Left cardiac atrium (tissue), 4 donors: ENCODE data around the gene SMCO1. TPM values are rescaled to one million over a fixed set of nuclear protein-coding genes. Genes with fewer than 3 reads are reported as not detected.
"Not testable (repeated sequence)": the region's sequence is repeated elsewhere in the genome, so short reads cannot be mapped to it uniquely, and the experiment has no call there.

ENCODE experiments used
- ATAC-seq, 2 donors: fragments of 200-7000 bp; cut with Tn5 transposase; one replicate each; pipeline ENCODE4 v1.9.1; 2020; ENCODE audit warnings: mild to moderate bottlenecking in 2 of 2, moderate library complexity in 2 of 2
- DNase-seq: peaks from one replicate; pipeline ENCODE4 v3.0.0-alpha.2; 2020
- intact Hi-C, 2 donors: fragments of 100-400 bp; cut with DNase I; formaldehyde crosslinking; loops; one replicate each; pipeline versions ENCODE4 v1.14.1 to v1.15.1; 2022 to 2023
- long read RNA-seq: library from polyadenylated mRNA; unstranded; transcript quantifications from one replicate; pipeline ENCODE4 v2.0.0, GENCODE V29; 2021
- total RNA-seq, 2 donors: library from RNA; stranded (reverse); fragmentation: NEBNext Ultra II Directional; extraction: Animal tissue kit (Norgen Biotek cat#: 25700); gene quantifications; one replicate each; pipeline ENCODE4 v1.2.1, GENCODE V29; 2021
- donor health status: DM: no; HTN: yes; CAD: no.
- donor health status: DM: no; HTN: yes; CAD: no; lungs with severe emphysema.
- donor health status: DM: yes; HTN: yes; CAD: no.
- donor health status: Dilated cardiomyopathy.

SMCO1 gene, protein sequence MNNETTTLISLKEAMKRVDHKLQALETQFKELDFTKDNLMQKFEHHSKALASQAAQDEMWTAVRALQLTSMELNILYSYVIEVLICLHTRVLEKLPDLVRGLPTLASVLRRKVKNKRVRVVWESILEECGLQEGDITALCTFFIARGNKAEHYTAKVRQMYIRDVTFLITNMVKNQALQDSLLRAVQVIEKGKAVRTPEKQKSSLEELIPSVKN
- total RNA-seq: 10 to 100 TPM; 10.7 to 28.5 TPM
- long read RNA-seq, transcript SMCO1-201 (3 exons, 1,812 nt): major isoform, 48 of 52 reads
- long read RNA-seq, partial matches to known transcripts: 3 of 52 reads
- long read RNA-seq, other reads (novel, unspliced or antisense): 0 of 52 reads

DNA sequence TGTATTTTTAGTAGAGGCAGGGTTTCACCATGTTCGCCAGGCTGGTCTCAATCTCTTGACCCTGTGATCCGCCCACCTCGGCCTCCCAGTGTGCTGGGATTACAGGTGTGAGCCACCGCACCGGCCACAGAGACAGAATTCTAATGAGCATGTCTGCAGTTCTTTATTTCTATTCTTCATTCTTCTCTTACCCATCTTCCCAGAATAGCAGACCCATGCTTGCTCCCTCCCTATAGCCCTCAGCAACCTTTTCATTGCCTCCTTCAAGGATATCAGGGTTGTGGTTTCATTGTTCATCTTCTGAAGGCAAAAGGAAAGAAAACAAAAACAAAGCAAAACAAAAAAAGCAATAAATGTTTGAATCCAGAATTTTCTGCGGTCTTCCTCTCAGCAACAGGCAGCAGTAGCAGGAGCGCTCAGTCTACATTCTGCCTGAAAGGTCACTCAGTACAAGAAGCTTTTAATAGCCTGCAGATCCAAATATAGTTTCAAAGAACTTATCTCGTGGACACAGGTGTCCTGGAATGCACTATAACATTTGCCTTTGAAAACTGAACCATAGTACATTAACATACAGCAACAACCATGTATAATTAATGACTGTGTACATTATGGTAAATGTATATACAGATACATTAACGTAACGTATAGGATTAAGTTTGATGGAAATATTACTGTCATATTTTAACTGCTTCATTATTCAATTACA, at the start of gene SMCO1:
TSS of gene SMCO1 (minus strand) at position 434 of the 709 bp plus-strand sequence. CDS start at position 297, 137 bp downstream.
- DNase-seq (no peak), ATAC-seq (peak; percentile 64 to 72)
- intact Hi-C loops: loop anchor here in 1 of 2 donors (10.0 kb wide), 1 partner anchor 260 kb away; no protein-coding TSS in a partner anchor

DNA sequence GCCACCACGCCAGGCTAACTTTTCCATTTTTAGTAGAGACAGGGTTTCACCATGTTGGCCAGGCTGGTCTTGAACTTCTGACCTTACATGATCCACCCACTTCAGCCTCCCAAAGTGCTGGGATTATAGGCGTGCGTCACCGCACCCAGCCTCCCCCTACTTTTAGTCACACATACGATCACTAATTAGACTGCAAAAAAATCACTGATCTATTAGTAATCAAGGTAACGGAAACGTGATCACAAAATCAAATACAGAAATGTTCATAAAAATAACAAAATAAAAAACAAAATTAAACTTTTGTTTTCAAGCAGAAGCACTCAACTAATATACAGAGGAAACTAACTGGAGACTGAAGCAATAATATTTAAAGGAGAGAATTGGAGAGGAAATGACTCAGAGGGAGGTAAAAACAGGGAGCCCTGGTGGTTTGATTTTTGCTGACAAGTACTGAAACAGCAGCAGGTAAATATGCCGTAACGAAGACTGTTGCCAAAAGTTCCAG, 48.6 kb upstream of the SMCO1 start:
- DNase-seq (no peak), ATAC-seq (no peak)
- intact Hi-C loops: no loop called here

DNA sequence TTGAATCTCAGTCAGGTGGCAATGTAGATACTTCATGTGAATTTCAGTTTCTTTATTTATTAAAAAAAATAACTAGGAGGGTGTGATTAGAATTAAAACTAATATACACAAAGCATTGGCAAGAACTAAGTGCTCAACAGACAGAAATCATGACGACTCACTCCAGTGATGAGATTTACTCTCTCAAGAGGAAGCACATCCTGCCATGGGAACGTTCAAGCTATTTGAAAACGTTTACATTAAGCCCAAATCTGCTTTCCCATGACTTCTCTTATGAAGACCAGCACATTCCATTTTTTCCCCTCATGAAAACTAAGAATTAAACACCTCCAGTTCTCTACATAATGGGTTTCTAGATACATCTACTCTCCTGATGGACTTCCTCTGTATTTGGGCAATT, 44.7 kb upstream of the SMCO1 start:
- intact Hi-C loops: no loop called here
- ATAC-seq: no peak

DNA sequence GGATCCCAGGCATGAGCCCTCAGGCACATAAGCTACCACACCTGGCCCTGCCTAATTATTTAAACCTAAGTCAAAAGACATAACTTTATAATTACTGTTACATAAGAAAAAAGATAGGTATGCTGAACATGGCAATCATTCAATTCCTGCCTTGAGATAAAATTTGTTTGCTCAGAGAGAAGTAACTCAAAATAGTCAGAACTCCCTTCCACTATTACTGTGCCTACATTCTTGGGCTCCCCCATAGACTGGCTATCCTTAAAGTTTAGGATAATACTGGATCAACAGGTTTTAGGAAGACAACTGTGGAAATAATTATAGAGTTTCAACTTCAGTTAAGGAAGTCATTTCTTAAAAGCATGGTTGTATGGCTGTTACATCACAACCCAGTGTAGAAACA, 43.3 kb upstream of the SMCO1 start:
- DNase-seq (no peak), ATAC-seq (no peak)
- intact Hi-C loops: no loop called here

More for the DNA sequence above, 44.7 kb upstream of the SMCO1 start:
- no peak for DNase-seq

DNA sequence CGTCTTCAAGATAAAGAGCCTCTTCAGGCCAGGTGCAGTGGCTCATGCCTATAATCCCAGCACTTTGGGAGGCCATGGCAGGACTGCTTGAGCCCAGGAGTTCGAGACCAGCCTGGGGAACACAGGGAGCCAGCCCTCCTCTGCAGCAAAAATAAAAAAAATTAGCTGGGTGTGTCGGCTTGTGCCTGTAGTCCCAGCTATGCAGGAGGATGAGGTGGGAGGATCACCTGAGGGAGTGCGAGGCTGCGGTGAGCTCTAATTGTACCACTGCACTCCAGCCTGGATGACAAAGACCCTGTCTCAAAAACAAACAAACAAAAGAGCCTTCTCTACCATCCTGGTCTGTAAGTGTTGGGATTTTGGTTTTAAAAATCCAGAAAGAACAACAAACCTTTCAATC, 42.1 kb upstream of the SMCO1 start:
- no peak for ATAC-seq
- intact Hi-C loops: no loop called here
- no peak for DNase-seq

- no peak for ATAC-seq
Measured at GRCh38 chr3:196555295-196555694, 40.1 kb upstream of the SMCO1 start.

GRCh38 chr3:196554205-196554604, 39.1 kb upstream of the SMCO1 start:
- ATAC-seq (no peak), DNase-seq (no peak)
- intact Hi-C loops: no loop called here

More at GRCh38 chr3:196555295-196555694, 40.1 kb upstream of the SMCO1 start:
- intact Hi-C loops: no loop called here
- no peak for DNase-seq

DNA sequence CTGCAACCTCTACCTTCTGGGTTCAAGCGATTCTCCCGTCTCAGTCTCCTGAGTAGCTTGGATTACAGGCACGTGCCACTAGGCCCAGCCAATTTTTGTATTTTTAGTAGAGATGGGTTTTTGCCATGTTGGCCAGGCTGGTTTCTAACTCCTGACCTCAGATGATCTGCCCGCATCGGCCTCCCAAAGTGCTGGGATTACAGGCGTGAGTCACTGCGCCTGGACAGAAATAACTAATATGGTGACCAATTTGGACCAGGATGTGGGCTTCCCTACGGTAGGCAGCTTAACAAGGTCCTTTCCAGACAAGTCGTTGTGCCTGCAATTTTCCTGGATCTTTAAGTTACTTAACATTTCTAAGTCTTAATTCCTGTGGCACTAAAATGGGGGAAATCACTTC, 38.4 kb upstream of the SMCO1 start:
- no peak for DNase-seq
- no peak for ATAC-seq
- intact Hi-C loops: no loop called here

DNA sequence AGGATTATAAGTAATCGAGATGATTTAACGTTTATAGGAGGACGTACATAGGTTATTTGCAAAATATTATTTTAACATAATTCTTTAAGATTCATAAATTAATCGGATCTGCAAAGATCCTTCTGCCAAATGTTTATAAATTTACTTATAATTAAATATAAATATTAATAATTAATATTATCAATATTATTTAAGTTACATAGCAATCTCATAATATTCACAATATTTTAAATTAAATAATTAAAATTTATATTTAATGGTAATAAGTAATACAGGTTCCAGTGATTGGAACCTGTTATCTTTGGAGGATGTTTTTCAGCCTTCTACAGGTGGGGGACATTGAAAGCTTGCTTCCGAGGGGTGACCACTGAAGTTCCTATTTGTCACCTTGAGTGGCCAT, 37.1 kb upstream of the SMCO1 start:
- no peak for ATAC-seq
- intact Hi-C loops: no loop called here
- no peak for DNase-seq

DNA sequence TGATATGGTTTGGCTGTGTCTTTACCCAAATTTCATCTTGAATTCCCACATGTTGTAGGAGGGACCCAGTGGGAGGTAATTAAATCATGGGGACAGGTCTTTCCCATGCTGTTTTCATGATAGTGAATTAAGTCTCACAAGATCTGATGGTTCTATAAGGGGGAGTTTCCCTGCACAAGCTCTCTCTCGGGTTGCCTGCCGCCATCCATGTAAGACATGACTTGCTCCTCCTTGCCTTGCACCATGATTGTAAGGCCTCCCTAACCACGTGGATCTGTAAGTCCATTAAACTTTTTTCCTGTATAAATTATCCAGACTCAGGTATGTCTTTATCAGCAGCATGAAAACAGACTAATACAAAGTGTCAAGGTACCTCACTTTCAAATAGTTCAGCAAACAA, 35.0 kb upstream of the SMCO1 start:
- ATAC-seq, DNase-seq, intact Hi-C loops: not testable (repeated sequence)

- DNase-seq, ATAC-seq, intact Hi-C loops: not testable (repeated sequence)
Measured at GRCh38 chr3:196549312-196549711, 34.2 kb upstream of the SMCO1 start.

DNA sequence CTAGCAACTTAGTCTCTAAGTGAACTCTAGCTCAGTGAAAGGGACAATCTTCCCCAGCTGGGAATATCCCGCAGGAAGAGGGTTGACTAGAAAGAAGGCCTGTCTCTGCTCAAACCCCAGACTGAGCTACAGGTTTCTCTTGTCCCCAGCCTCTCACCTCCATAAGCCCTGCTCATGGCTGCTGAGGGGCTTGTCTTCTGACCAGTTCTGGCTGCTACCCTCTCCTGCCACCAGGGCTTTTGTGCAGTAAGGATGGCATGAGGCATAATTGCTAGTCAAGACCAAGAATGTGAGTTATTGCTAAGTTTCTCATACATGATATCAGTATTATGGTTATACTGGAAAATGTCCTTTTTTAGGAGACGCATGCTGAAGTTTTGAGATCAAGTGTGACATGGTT, 31.9 kb upstream of the SMCO1 start:
- ATAC-seq: no peak
- intact Hi-C loops: no loop called here
- DNase-seq: no peak

DNA sequence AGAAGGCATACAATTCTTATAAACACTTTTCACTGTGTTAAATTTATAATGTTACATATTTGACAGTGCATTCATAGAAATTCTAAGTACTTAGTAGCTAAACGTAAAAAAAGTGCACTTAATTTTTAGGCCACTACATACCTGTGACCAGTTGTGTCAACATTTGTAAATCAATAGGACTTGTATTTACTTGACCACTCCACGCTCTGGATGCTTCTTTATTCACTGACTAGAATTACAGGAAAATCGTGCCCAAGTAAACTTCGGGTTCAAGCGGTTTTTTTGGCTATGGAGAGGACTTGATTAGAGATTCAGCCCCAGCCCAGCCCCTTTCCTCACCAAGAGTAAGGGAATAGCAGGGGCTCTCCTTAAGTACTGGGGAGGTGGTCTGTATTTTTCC, 31.4 kb upstream of the SMCO1 start:
- intact Hi-C loops: no loop called here
- ATAC-seq: no peak

GRCh38 chr3:196544491-196544992, 29.4 kb upstream of the SMCO1 start:
- intact Hi-C loops: no loop called here
- DNase-seq: no peak
- ATAC-seq: no peak

More for the DNA sequence above, 31.4 kb upstream of the SMCO1 start:
- no peak for DNase-seq

DNA sequence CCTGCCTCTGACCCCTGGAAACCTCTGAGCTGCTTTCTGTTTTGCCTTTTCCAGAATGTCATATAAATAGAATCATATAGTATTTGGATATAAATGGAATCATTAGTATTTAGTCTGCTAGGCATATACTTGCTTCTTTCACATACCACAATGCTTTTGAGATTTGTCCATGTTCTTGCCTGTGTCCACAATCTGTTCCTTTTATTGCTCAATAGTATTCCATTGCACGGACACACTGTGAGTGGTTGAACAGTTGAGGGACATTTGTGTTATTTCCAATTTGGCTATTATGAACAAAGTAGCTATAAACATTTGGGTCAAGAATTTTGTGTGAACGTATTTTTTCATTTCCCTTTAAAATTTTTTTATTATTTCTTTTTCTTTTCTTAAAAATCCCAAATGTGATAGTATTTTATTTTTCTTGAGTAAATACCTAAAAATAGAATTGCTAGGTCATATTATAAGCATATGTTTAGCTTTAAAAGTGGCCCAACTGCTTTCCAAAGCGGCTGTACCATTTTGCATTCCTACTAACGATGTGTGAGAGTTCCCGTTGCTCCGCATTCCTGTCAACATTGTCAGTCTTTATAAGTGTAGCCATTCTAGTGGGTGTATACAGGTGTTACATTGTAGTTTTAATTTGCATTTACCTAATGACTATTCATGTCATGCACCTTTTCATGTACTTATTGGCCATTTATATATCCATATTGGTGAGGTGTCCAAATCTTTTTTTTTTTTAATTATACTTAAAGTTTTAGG, 26.7 kb upstream of the SMCO1 start:
- intact Hi-C loops: no loop called here
- ATAC-seq: no peak
- DNase-seq: no peak

GRCh38 chr3:196537319-196537984, 22.3 kb upstream of the SMCO1 start:
- intact Hi-C loops: loop anchor here in 1 of 2 donors (2.0 kb wide), 1 partner anchor 149 kb away; no protein-coding TSS in a partner anchor
- ATAC-seq (no peak), DNase-seq (peak; percentile 35)

DNA sequence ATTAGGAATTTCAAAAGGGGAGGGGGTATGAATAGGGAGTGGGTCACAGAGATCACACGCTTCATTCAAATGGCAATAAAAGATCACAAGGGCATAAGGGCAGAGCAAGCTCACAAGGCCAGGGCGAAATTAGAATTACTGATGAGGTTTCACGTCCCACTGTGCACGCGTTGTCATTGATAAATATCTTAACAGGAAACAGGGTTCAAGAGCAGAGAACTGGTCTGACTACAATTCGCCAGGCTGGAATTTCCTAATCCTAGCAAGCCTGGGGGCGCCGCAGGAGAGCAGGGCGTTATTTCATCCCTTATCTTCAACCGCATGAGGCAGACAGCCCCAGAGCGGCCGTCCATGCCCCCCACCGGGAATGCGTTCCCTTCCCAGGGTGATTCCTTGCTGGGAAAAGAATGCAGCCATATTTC, 18.1 kb upstream of the SMCO1 start:
- intact Hi-C loops: no loop called here
- ATAC-seq (no peak), DNase-seq (no peak)

DNA sequence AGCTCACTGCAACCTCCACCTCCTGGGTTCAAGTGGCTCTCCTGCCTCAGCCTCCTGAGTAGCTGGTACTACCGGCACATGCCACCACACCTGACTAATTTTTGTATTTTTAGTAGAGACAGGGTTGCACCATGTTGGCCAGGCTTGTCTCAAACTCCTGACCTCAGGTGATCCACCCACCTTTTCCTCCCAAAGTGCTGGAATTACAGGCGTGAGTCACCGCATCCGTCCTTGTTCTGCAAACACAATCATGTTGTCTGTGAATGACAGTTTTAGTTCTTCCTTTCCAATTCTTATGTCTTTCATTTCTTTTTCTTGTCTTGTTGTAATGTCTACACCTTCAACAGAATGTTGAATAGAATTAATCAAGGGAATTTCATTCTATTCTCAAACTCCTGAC, 16.3 kb upstream of the SMCO1 start:
- intact Hi-C loops: no loop called here
- ATAC-seq (no peak), DNase-seq (no peak)
